HEK293T (cell line): Measurements from ENCODE around the gene C16orf54.

ENCODE experiments used
- BHLHE40 ChIP-seq: fragments of 450-650 bp; IDR thresholded peaks from 2 replicates; pipeline ENCODE4 v1.6.1; 2016; ENCODE audit warnings: mild to moderate bottlenecking, moderate library complexity, borderline replicate concordance
- FOXM1 ChIP-seq: fragments of 450-650 bp; IDR thresholded peaks from 2 replicates; pipeline ENCODE4 v1.6.1; 2017; ENCODE audit warnings: mild to moderate bottlenecking, borderline replicate concordance
- HDGF ChIP-seq: fragments of 450-650 bp; IDR thresholded peaks from 2 replicates; pipeline ENCODE4 v1.6.1; 2017; ENCODE audit warnings: antibody characterized with exemption, borderline replicate concordance
- L3MBTL2 ChIP-seq: fragments of 450-650 bp; conservative IDR thresholded peaks from 2 replicates; pipeline ENCODE4 v1.6.1; 2016; ENCODE audit warnings: mild to moderate bottlenecking
- LEF1 ChIP-seq: fragments of 450-650 bp; IDR thresholded peaks from 2 replicates; pipeline ENCODE4 v1.6.1; 2017; ENCODE audit warnings: mild to moderate bottlenecking, borderline replicate concordance
- NFRKB ChIP-seq: fragments of 450-650 bp; IDR thresholded peaks from 2 replicates; pipeline ENCODE4 v1.6.1; 2016; ENCODE audit warnings: mild to moderate bottlenecking, moderate library complexity
- PKNOX1 ChIP-seq: fragments of 450-650 bp; IDR thresholded peaks from 2 replicates; pipeline ENCODE4 v1.6.1; 2016
- SUZ12 ChIP-seq: fragments of 450-650 bp; IDR thresholded peaks from 2 replicates; pipeline ENCODE4 v1.6.1; 2016; ENCODE audit warnings: mild to moderate bottlenecking
- ZNF384 ChIP-seq: fragments of 450-650 bp; IDR thresholded peaks from 2 replicates; pipeline ENCODE4 v1.6.1; 2016

- TF ChIP-seq NFRKB = no peak
- TF ChIP-seq HDGF = no peak
- TF ChIP-seq PKNOX1 = no peak
- no peak for TF ChIP-seq BHLHE40
- TF ChIP-seq SUZ12 = no peak
- TF ChIP-seq LEF1 = no peak
- TF ChIP-seq ZNF384 = no peak
- TF ChIP-seq FOXM1 = no peak
- no peak for TF ChIP-seq L3MBTL2
Observed at GRCh38 chr16:29743475-29743826, 2.3 kb downstream of the C16orf54 start.
